GM12878 (cell line): Measurements from ENCODE around the gene UNC13D. TPM values are rescaled to one million over a fixed set of nuclear protein-coding genes. Genes with fewer than 3 reads are reported as not detected.

Source experiments
- ATAC-seq: fragments of 200-7000 bp; cut with Tn5 transposase; 3 replicates; pipeline ENCODE4 v1.9.1; 2020; ENCODE audit warnings: mild to moderate bottlenecking, moderate library complexity
- BruUV-seq: library from RNA; stranded (reverse); fragments of 400-500 nt; replicated peaks from 2 replicates; lab custom pipeline; 2021; lab: Mats Ljungman, UMichigan
- CTCF ChIA-PET: fragments of 300-600 bp; sonication (Branson Sonifier 250); formaldehyde crosslinking; extraction: SDS; loops from one replicate; lab custom pipeline; 2021; ENCODE audit warnings: inconsistent platforms; lab: Yijun Ruan, JAX
- POLR2A ChIA-PET: fragments of 350-600 bp; formaldehyde crosslinking; extraction: SDS; loops from one replicate; lab custom pipeline; 2021; ENCODE audit warnings: inconsistent platforms; lab: Charles Lee
- RAD21 ChIA-PET: fragments of 300-600 bp; sonication (Branson Sonifier 250); formaldehyde crosslinking; loops from one replicate; lab custom pipeline; 2023; ENCODE audit warnings: antibody characterized with exemption; ENCODE audit not compliant: unreplicated experiment; lab: Charles Lee
- SMC1A ChIA-PET: fragments of 300-600 bp; sonication (Branson Sonifier 250); formaldehyde crosslinking; loops from one replicate; lab custom pipeline; 2023; ENCODE audit not compliant: unreplicated experiment, uncharacterized antibody; lab: Charles Lee
- DNase-seq: peaks from one replicate; pipeline ENCODE4 v3.0.0-alpha.2; 2011; ENCODE audit warnings: low read depth, low spot score
- FAIRE-seq: peaks from 3 replicates; lab custom pipeline; 2011; peaks lifted over from hg19 to GRCh38; lab: Jason Lieb, UNC
- H2AFZ ChIP-seq: 2 replicates; pipeline ENCODE4 v1.6.0; 2011; ENCODE audit warnings: low read depth, low read length, control low read depth; ENCODE audit not compliant: control insufficient read depth
- H3K27ac ChIP-seq: 2 replicates; pipeline ENCODE4 v1.5.1; 2011; ENCODE audit warnings: control low read depth; ENCODE audit not compliant: control insufficient read depth, insufficient read depth
- H3K27me3 ChIP-seq, 2 experiments: replicated peaks in 1 of 2; 2 replicates each; pipeline versions ENCODE4 v1.6.0 to v1.6.1; 2011; ENCODE audit warnings: low read length in 1 of 2; ENCODE audit not compliant: control insufficient read depth in 2 of 2, insufficient read depth in 2 of 2
- H3K36me3 ChIP-seq, 2 experiments: 2 replicates each; pipeline ENCODE4 v1.5.1; 2011; ENCODE audit warnings: low read length in 1 of 2; ENCODE audit not compliant: control insufficient read depth in 2 of 2, insufficient read depth in 2 of 2
- H3K4me1 ChIP-seq: 2 replicates; pipeline ENCODE4 v1.6.1; 2011; ENCODE audit warnings: mild to moderate bottlenecking, low read length, moderate library complexity, mixed read lengths; ENCODE audit not compliant: control insufficient read depth, insufficient read depth
- H3K4me2 ChIP-seq: 2 replicates; pipeline ENCODE4 v1.6.0; 2011; ENCODE audit warnings: control low read depth; ENCODE audit not compliant: control insufficient read depth, insufficient read depth
- H3K4me3 ChIP-seq: fragments of 200-600 bp; sonication (generic); 2 replicates; pipeline ENCODE4 v1.5.1; 2016
- H3K79me2 ChIP-seq: 2 replicates; pipeline ENCODE4 v1.6.0; 2011; ENCODE audit warnings: low read length; ENCODE audit not compliant: control insufficient read depth, insufficient read depth
- H3K9ac ChIP-seq: 2 replicates; pipeline ENCODE4 v1.8.0; 2011; ENCODE audit warnings: low read length, control low read depth, mixed read lengths; ENCODE audit not compliant: control insufficient read depth, insufficient read depth
- H3K9me3 ChIP-seq: replicated peaks from 3 replicates; pipeline ENCODE4 v1.5.1; 2011; ENCODE audit warnings: mild to moderate bottlenecking, low read length; ENCODE audit not compliant: control insufficient read depth, insufficient read depth
- H4K20me1 ChIP-seq: 2 replicates; pipeline ENCODE4 v1.6.0; 2011; ENCODE audit not compliant: control insufficient read depth, insufficient read depth
- CEBPZ ChIP-seq: fragments of 150-350 bp; IDR thresholded peaks from 2 replicates; pipeline ENCODE4 v1.6.1; 2016; ENCODE audit warnings: low read depth, low read length
- EGR1 ChIP-seq, 2 experiments: IDR thresholded peaks; 1 replicate in 1 of 2; 2 replicates in 1 of 2; pipeline ENCODE4 v1.6.1; 2011 to 2012; ENCODE audit warnings: low read depth in 2 of 2, low read length in 2 of 2, borderline replicate concordance in 1 of 2, mild to moderate bottlenecking in 1 of 2, moderate library complexity in 1 of 2
- KLF5 ChIP-seq: fragments of 450-650 bp; IDR thresholded peaks from 2 replicates; pipeline ENCODE4 v1.6.1; 2014; ENCODE audit warnings: mild to moderate bottlenecking; ENCODE audit not compliant: partially characterized antibody
- NBN ChIP-seq: fragments of 450-650 bp; IDR thresholded peaks from 2 replicates; pipeline ENCODE4 v1.6.1; 2016
- PAX8 ChIP-seq: fragments of 450-650 bp; IDR thresholded peaks from 2 replicates; pipeline ENCODE4 v1.6.1; 2017; ENCODE audit warnings: mild to moderate bottlenecking, moderate library complexity
- POLR2AphosphoS2 ChIP-seq: IDR thresholded peaks from 2 replicates; pipeline ENCODE4 v1.6.1; 2011; ENCODE audit warnings: low read depth, mild to moderate bottlenecking, low read length, improper control_type of control experiment, moderate library complexity
- SIN3A ChIP-seq: IDR thresholded peaks from 2 replicates; pipeline ENCODE4 v1.6.1; 2012; ENCODE audit warnings: low read depth, low read length, improper control_type of control experiment
- SRF ChIP-seq, 2 experiments: IDR thresholded peaks; 2 replicates each; pipeline ENCODE4 v1.6.1; 2011; ENCODE audit warnings: low read depth in 2 of 2, low read length in 2 of 2, mild to moderate bottlenecking in 1 of 2, moderate library complexity in 1 of 2
- TBL1XR1 ChIP-seq: IDR thresholded peaks from 2 replicates; pipeline ENCODE4 v1.6.1; 2012; ENCODE audit warnings: low read depth, low read length, improper control_type of control experiment
- TCF7 ChIP-seq: IDR thresholded peaks from 2 replicates; pipeline ENCODE4 v1.6.1; 2014; ENCODE audit warnings: antibody characterized with exemption, borderline replicate concordance
- ZBTB11 ChIP-seq: fragments of 450-650 bp; formaldehyde crosslinking; IDR thresholded peaks from 2 replicates; pipeline ENCODE4 v1.5.0; 2022; ENCODE audit warnings: mild to moderate bottlenecking, missing genetic modification characterization
- WGBS: methylation state at CpG from one replicate; pipeline ENCODE4 v1.1.6; 2016; ENCODE audit warnings: low lambda C conversion rate; ENCODE audit not compliant: insufficient replicate concordance, insufficient coverage; ENCODE audit errors: missing lambda C conversion rate; 5-methylcytosine and 5-hydroxymethylcytosine counted together
- in situ Hi-C: fragments of 300-500 bp; cut with MboI; formaldehyde crosslinking; loops from 9 replicates; pipeline ENCODE4 v1.14.3; 2018; ENCODE audit warnings: mixed read lengths
- intact Hi-C: fragments of 100-400 bp; cut with micrococcal nuclease; formaldehyde crosslinking; loops from one replicate; pipeline ENCODE4 v1.14.2; 2022; ENCODE audit not compliant: unreplicated experiment
- polyA plus RNA-seq, 11 experiments: library from polyadenylated mRNA; depleted of rRNA in 4 of 11; unstranded in 6 of 11; stranded (reverse) in 5 of 11; fragments of >200 nt; fragmentation: Nextera tagmentation in 4 of 11; fragmentation: Illumina TruSeq in 1 of 11; extraction: Ambion mirVana in 4 of 11; extraction: Trizol in 1 of 11; gene quantifications; 1 replicate in 1 of 11; 2 replicates in 10 of 11; pipeline versions ENCODE4 v1.2.1 to v1.2.3, GENCODE V29; 2011 to 2016; ENCODE audit warnings: inconsistent platforms in 2 of 11, missing spikeins in 2 of 11, low read depth in 1 of 11
- total RNA-seq, 4 experiments: library from RNA; depleted of rRNA in 3 of 4; stranded (reverse); fragments of >200 nt in 3 of 4; fragmentation: Illumina TruSeq in 1 of 4; extraction: Trizol in 1 of 4; gene quantifications; 2 replicates each; pipeline versions ENCODE4 v1.2.1 to v1.2.3, GENCODE V29; 2013 to 2021
- TF ChIP-seq, protein P1 (sequence below): IDR thresholded peaks from 2 replicates; pipeline ENCODE4 v1.6.1; 2012; ENCODE audit warnings: low read depth, low read length, improper control_type of control experiment

UNC13D gene
- total and polyA plus RNA-seq, 10 of the 15 experiments (the other 5 are each of a cell fraction or from before 2014, with no cell fraction given) = 0.32 to 63.9 (median 25.2) TPM

DNA sequence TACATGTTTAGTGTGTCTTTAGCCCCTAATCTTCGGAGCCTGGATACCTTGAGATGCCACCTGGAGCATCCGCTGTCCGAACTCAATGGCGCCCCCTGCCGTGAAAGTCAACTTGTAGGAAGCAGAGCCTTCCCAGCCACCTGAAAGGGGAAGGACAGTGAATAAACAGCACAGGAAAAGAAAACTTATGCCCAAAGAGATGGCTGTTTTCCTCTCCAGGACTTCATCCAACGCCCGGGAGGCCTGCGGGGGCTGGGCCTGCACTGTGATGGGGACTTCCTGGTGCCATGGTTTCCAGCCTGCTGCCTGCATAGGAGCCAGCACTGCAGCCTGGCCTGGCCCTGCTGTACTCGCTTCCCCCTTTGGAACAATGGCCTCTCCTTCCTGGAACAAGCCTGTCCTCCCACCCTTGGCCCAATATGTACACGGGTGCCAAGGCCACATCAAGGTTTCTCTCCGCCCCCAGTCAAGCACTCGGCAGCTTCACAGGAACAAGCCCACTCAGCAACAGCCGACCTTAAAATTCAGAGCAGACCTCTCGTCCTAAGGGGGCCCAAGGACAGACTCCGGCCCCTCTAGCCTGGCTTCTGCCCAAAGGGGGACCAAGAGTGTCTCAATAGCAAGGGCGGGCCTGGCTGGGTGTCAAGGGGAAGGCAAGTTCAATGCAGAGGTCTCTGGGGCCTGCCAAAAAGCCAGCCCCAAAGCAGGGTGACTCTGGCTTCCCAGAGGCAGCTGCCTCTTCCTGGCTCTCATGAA, 4.5 kb upstream of the UNC13D start (continued):
- TF ChIP-seq ZBTB11 (CRISPR knock-in tag) = no peak

DNA sequence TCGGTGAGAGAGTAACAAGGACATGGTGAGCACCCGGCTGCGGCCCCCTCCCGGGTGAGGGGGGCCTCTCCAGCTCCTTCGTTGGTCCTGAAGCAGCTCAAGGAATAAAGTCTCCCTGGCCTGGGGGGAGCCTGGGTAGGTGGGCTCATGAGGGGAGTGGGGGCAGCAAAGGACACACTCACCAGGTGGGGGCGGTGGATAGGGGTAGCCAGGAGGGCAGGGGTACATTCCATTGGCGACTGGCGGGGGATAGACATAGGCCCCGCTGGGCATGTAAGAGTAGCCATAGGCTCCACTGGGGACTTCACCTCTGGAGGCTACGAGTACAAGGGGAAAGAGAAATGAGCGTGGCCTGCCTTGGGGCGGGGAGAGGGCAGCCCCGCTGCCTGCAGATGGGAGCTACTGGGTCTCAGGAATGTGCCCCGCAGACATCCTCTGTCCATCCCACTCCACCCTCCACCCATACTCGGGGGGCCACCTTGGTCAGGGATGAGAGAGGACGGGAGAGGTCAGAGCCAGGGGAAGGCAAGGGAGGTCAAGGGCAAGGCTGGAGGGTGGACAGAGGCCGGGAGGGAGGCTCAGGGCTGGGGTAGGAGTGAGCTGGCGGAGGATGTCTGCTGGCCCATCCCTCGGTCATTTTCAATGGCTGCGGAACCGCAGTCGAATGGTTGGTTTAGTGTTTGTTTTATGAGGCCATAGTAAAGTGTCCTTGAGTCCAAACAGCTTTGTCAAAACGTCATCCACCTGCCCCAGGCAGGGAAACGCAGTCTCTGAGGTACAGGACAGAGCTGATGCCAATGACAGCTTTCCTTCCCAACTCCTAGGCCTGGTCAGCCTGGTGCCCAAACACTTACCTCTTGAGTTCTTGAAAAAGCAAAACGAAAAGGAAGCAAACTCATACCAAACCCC, 3.7 kb upstream of the UNC13D start:
- intact Hi-C loops (no loop called here), in situ Hi-C loops (no loop called here)
- H3K9ac ChIP-seq = no peak overlapping the region
- peaks cover 14% of the 10 kb centered on the region for H3K4me1 ChIP-seq
- H3K36me3 ChIP-seq = peaks cover 3 to 9% of the 10 kb centered on the region in 2 experiments
- DNase-seq = no peak
- SMC1A ChIA-PET = interaction anchor here (1.0 to 1.7 kb wide), 6 partner anchors 28 to 94 kb away, joined by 3 read pairs; partner anchors contain the start of gene UNK
- H3K9me3 ChIP-seq = no peaks in the 10 kb centered on the region
- H3K79me2 ChIP-seq = peaks cover 18% of the 10 kb centered on the region
- ATAC-seq = no peak
- no peak overlapping the region for H3K27ac ChIP-seq
- H3K27me3 ChIP-seq = no peaks in the 10 kb centered on the region
- no peak overlapping the region for H2AFZ ChIP-seq
- no TSS peak for BruUV-seq
- no peak for FAIRE-seq
- no peak overlapping the region for H3K4me2 ChIP-seq
- RAD21 ChIA-PET = interaction anchor here (0.6 to 1.5 kb wide), 6 partner anchors 15 to 95 kb away, joined by 3 to 8 read pairs (median 3); a partner anchor contains a TSS
- POLR2A ChIA-PET = interaction anchor here (0.5 to 4.5 kb wide), 7 partner anchors 37 to 463 kb away, joined by 3 to 31 read pairs (median 3); a partner anchor contains a TSS
- CTCF ChIA-PET = interaction anchor here (0.8 to 8.7 kb wide), 19 partner anchors 8 to 95 kb away, joined by 3 to 117 read pairs (median 5); partner anchors contain the start of genes GALK1 and WBP2
- H4K20me1 ChIP-seq = no peaks in the 10 kb centered on the region
- no peak overlapping the region for H3K4me3 ChIP-seq
- 78% methylated on average over 25 of the region's 25 CpGs for WGBS
- TF ChIP-seq PAX8 (no peak), NBN (no peak), POLR2AphosphoS2 (no peak), CEBPZ (no peak), TBL1XR1 (no peak), SRF (IDR thresholded peaks at IDR 0.05; ENCODE audit: low read depth in 2 of 2, low read length in 2 of 2) (no peak), TCF7 (no peak), EGR1 (IDR thresholded peaks at IDR 0.05; ENCODE audit: borderline replicate concordance in 1 of 2, low read depth in 2 of 2, low read length in 2 of 2) (no peak), KLF5 (no peak), SIN3A (no peak)
- TF ChIP-seq, protein P1, sequence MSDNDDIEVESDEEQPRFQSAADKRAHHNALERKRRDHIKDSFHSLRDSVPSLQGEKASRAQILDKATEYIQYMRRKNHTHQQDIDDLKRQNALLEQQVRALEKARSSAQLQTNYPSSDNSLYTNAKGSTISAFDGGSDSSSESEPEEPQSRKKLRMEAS = no peak
